Pancreas (tissue), 10 donors: ENCODE data around the gene TCP11. TPM values are rescaled to one million over a fixed set of nuclear protein-coding genes. Genes with fewer than 3 reads are reported as not detected.

Experiments used
- ATAC-seq, 4 donors: fragments of 200-7000 bp; cut with Tn5 transposase; one replicate each; pipeline versions ENCODE4 v1.8.0 to v1.9.1; 2020; ENCODE audit warnings: mild to moderate bottlenecking in 4 of 4, moderate library complexity in 4 of 4
- DNase-seq, 6 donors: peaks; one replicate each; pipeline ENCODE4 v3.0.0-alpha.2; 2020
- FAIRE-seq: peaks from 2 replicates; lab custom pipeline; 2012; peaks lifted over from hg19 to GRCh38; lab: Jason Lieb, UNC
- H3K27ac ChIP-seq, 4 donors: fragments of 200-600 bp; sonication (generic); 1 replicate in 3 of 4; 2 replicates in 1 of 4; pipeline versions ENCODE4 v1.5.0 to v1.8.0; 2020
- H3K27me3 ChIP-seq, 4 donors: fragments of 200-600 bp; one replicate each; pipeline ENCODE4 v1.8.0; 2021
- H3K36me3 ChIP-seq, 3 donors: fragments of 200-600 bp; sonication (generic) in 1 of 3; one replicate each; pipeline versions ENCODE4 v1.5.0 to v1.8.0; 2020 to 2021
- H3K4me1 ChIP-seq, 3 donors: fragments of 200-600 bp; one replicate each; pipeline ENCODE4 v1.8.0; 2021
- H3K4me3 ChIP-seq, 4 donors: fragments of 200-600 bp; sonication (generic) in 2 of 4; one replicate each; pipeline versions ENCODE4 v1.5.0 to v1.8.0; 2020 to 2021
- H3K9me3 ChIP-seq, 4 donors: fragments of 200-600 bp; one replicate each; pipeline ENCODE4 v1.8.0; 2021
- WGBS, 2 donors: extraction: QIAGEN DNeasy Blood & Tissue Kit; methylation state at CpG; one replicate each; pipeline ENCODE4 v1.1.7; 2013; 5-methylcytosine and 5-hydroxymethylcytosine counted together
- intact Hi-C, 3 donors: fragments of 100-400 bp; cut with DNase I; formaldehyde crosslinking; loops; one replicate each; pipeline versions ENCODE4 v1.11.1 to v1.14.2; 2022
- polyA plus RNA-seq, 2 donors: library from polyadenylated mRNA; stranded (reverse); fragments of 200-250 nt; gene quantifications; one replicate each; pipeline ENCODE4 v1.2.3, GENCODE V29; 2013
- total RNA-seq, 6 donors: library from RNA; stranded (reverse); fragmentation: NEBNext Ultra II Directional in 4 of 6; extraction: Animal tissue kit (Norgen Biotek cat#: 25700) in 4 of 6; gene quantifications; one replicate each; pipeline versions ENCODE4 v1.2.1 to v1.2.4, GENCODE V29; 2021 to 2023
- TF ChIP-seq, protein P1 (sequence below), 4 donors: fragments of 200-600 bp; sonication (generic) in 3 of 4; IDR thresholded peaks; one replicate each; pipeline versions ENCODE4 v1.5.0 to v1.8.0; 2021; ENCODE audit warnings: antibody characterized with exemption in 4 of 4
- donor health status: healthy with polysubstance abuse.
- donor health status: DM: no; HTN: no; CAD: no; lungs with moderate emphysema.
- donor health status: DM: no; HTN: no; CAD: no.
- donor health status: control.
- donor health status: control.
- donor health status: Bipolar disorder and iron deficiency.
- donor health status: DM: yes; HTN: yes; CAD: no.
- donor health status: DM: no; HTN: no; CAD: no.
- donor health status: DM: no; HTN: no; CAD: no.
- donor health status: DM: yes; HTN: yes; CAD: no.

Gene TCP11
- total and polyA plus RNA-seq, 8 donors = 0.14 to 0.34 TPM; not detected in 6

DNA sequence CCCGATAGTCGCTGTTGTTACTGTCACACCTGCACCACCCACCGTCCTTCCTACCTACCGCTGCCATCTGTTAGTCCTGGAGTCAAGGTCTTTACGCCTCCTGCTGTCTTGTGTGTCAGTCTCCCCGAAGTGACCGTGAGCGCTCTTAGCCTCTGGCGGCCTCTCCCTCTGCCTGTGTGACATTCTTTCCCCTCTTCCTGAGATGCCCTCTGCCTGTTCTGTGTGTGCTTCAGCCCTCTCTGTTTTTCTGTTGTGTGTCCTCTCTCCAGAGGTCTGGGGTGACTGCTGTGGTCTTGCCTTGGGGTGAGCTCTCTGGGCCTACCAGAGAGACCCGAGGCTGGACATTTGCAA is 54.9 kb downstream of the TCP11 start:
- no peak overlapping the region for H3K4me3 ChIP-seq
- intact Hi-C loops = no loop called here
- TF ChIP-seq, protein P1, sequence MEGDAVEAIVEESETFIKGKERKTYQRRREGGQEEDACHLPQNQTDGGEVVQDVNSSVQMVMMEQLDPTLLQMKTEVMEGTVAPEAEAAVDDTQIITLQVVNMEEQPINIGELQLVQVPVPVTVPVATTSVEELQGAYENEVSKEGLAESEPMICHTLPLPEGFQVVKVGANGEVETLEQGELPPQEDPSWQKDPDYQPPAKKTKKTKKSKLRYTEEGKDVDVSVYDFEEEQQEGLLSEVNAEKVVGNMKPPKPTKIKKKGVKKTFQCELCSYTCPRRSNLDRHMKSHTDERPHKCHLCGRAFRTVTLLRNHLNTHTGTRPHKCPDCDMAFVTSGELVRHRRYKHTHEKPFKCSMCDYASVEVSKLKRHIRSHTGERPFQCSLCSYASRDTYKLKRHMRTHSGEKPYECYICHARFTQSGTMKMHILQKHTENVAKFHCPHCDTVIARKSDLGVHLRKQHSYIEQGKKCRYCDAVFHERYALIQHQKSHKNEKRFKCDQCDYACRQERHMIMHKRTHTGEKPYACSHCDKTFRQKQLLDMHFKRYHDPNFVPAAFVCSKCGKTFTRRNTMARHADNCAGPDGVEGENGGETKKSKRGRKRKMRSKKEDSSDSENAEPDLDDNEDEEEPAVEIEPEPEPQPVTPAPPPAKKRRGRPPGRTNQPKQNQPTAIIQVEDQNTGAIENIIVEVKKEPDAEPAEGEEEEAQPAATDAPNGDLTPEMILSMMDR (IDR thresholded peaks at IDR 0.05) = no peak
- H3K27ac ChIP-seq = no peak overlapping the region
- ATAC-seq = no peak
- H3K36me3 ChIP-seq = peaks cover 0 to 54% (median 18%) of the 10 kb centered on the region in 3 donors
- H3K27me3 ChIP-seq = no peaks in the 10 kb centered on the region
- 88 to 90% methylated on average over 10 of the region's 10 CpGs for WGBS, 2 donors
- H3K9me3 ChIP-seq = no peaks in the 10 kb centered on the region
- no peaks in the 10 kb centered on the region for H3K4me1 ChIP-seq
- DNase-seq = peak in 1 of 6 donors; percentile 8
- FAIRE-seq = no peak

DNA sequence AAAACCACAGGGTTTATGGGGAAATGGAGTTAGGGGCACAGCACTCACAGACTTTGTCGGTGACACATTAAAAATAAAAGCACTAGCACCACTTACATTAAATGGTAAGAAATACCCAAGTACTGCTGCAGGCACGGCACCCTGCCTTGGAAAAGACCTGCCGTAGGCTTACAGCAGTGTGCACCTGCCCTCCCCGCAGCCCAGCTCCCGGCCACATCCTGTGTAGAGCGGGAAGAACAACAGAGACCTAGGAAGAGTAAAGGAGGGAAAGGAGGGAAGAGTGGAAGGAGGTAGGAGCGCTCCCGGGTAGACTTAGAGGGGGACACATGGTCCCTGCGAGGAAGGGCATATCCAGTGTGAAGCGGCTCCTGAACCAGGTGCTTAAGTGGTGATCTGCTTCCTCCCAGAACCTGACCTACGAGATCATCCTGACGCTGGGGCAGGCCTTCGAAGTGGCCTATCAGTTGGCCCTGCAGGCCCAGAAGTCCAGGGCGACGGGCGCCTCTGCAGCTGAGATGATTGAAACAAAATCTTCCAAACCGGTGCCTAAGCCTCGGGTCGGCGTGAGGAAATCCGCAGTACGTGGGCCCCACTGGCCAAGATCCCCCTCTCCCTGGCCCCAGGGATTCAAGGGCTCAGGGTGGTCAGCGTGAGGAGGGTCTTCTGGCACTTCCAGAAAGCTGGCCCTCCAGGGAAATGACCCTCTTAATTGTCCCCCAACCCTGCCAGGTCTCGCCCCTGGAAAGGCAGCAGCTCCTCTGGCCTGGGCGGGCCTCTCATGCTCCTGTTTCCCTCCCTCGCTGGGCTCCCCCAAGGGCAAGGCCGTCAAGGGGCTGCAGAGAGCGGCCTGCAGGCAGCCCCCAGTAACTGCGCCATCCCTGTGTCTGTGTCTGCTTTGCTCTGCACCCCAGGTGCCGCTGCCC is 55.5 kb downstream of the TCP11 start:
- DNase-seq (peak in 3 of 6 donors; percentile 8 to 47 (median 30)), FAIRE-seq (no peak), ATAC-seq (no peak)
- Histone ChIP-seq H3K27ac (no peak overlapping the region), H3K9me3 (no peaks in the 10 kb centered on the region), H3K36me3 (peaks cover 0 to 56% (median 18%) of the 10 kb centered on the region in 3 donors), H3K4me1 (no peaks in the 10 kb centered on the region), H3K4me3 (no peak overlapping the region), H3K27me3 (no peaks in the 10 kb centered on the region)
- intact Hi-C loops = no loop called here
- WGBS, 2 donors = 93 to 94% methylated on average over 30 of the region's 30 CpGs
- TF ChIP-seq, protein P1 (IDR thresholded peaks at IDR 0.05) = no peak

- intact Hi-C loops = no loop called here
- no peak overlapping the region for H3K27ac ChIP-seq
- peak in 2 of 6 donors; percentile 5 to 40 for DNase-seq
- no peaks in the 10 kb centered on the region for H3K4me1 ChIP-seq
- H3K4me3 ChIP-seq = no peak overlapping the region
- H3K9me3 ChIP-seq = no peaks in the 10 kb centered on the region
- no peak for FAIRE-seq
- no peak for ATAC-seq
- TF ChIP-seq, protein P1 (IDR thresholded peaks at IDR 0.05) = no peak
- no peaks in the 10 kb centered on the region for H3K27me3 ChIP-seq
- 92 to 94% methylated on average over 12 of the region's 12 CpGs for WGBS, 2 donors
- peaks cover 0 to 62% (median 18%) of the 10 kb centered on the region in 3 donors for H3K36me3 ChIP-seq
Observed at GRCh38 chr6:35084511-35085203, 56.5 kb downstream of the TCP11 start.

DNA sequence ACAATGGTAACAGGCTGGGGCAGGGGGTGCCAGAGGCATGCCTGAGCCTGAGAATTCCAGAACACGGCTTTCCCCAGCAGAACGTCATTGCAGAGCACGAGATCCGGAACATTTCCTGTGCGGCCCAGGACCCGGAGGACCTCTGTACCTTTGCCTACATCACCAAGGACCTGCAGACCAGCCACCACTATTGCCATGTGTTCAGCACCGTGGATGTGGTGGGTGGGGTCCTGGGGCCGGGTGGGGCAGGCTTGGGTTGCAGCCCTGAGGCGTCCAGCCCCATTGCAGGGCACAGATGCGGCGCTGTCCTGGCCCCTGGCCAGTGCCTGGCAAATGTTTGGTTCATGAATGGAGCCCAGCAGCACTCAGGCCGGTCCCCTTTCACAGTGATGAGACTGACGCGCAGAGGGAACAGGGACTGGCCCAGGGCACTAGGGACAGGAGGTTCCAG is 57.1 kb downstream of the TCP11 start:
- H3K4me1 ChIP-seq = no peaks in the 10 kb centered on the region
- peak in 2 of 6 donors; percentile 39 to 44 for DNase-seq
- H3K4me3 ChIP-seq = no peak overlapping the region
- H3K27ac ChIP-seq = no peak overlapping the region
- no peak for FAIRE-seq
- H3K36me3 ChIP-seq = peaks cover 0 to 62% (median 18%) of the 10 kb centered on the region in 3 donors
- TF ChIP-seq, protein P1 (IDR thresholded peaks at IDR 0.05) = no peak
- 91 to 92% methylated on average over 14 of the region's 14 CpGs for WGBS, 2 donors
- H3K27me3 ChIP-seq = no peaks in the 10 kb centered on the region
- no peak for ATAC-seq
- intact Hi-C loops = no loop called here
- no peaks in the 10 kb centered on the region for H3K9me3 ChIP-seq
